ENCODE measurements around the gene MAP1A.

DNA sequence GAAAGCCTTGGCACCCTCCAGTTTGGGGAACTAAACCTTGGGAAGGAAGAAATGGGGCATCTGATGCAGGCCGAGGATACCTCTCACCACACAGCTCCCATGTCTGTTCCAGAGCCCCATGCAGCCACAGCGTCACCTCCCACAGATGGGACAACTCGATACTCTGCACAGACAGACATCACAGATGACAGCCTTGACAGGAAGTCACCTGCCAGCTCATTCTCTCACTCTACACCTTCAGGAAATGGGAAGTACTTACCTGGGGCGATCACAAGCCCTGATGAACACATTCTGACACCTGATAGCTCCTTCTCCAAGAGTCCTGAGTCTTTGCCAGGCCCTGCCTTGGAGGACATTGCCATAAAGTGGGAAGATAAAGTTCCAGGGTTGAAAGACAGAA lies 7.7 kb downstream of the MAP1A start:
- TF ChIP-seq POLR2A (IDR thresholded peaks at IDR 0.05; ENCODE audit: low read depth, low read length) (no peak), POLR2AphosphoS5 (IDR thresholded peaks at IDR 0.05; ENCODE audit: low read depth, low read length) (no peak), TAF1 (IDR thresholded peaks at IDR 0.05; ENCODE audit: borderline replicate concordance, low read depth, low read length) (no peak)

Data from GM12892 (cell line).